ENCODE results near the gene CCR2.

CCR2 gene

GRCh38 chr3:46405301-46406019 lies 51.5 kb downstream of the CCR2 start:
- no peak for DNase-seq

DNA sequence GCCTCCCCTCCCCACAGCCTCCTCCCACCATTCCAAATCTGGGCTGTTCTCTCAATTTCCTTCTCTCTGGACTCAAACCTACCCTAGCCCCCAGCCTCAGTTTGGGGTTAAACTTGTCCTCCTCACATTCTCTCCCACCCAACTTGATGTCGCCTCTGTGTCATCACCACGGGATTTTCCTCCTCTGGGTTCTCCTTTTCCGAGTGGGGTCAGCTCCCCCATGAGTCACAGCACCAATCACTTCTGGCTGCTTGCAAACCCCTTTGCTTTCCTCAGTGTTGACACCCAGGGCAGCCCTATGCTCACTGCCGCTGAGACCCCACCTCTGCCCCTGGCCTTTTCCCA lies 52.5 kb downstream of the CCR2 start:
- DNase-seq: no peak

GRCh38 chr3:46406788-46407611 lies 53.1 kb downstream of the CCR2 start, which contains the start of the genes CCR5AS and CCRL2:
Gene CCR5AS (minus strand): TSS chr3:46407066.
Gene CCRL2 (plus strand): TSS chr3:46407259. CDS start chr3:46408080, 821 bp downstream.
- peak; percentile 22 to 31 for DNase-seq

DNA sequence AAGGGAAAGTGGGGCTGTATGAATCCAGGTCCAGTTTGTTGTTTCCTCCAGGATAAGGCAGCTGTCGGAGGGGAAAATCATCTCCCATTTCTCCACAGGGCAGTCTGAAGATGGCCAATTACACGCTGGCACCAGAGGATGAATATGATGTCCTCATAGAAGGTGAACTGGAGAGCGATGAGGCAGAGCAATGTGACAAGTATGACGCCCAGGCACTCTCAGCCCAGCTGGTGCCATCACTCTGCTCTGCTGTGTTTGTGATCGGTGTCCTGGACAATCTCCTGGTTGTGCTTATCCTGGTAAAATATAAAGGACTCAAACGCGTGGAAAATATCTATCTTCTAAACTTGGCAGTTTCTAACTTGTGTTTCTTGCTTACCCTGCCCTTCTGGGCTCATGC lies 54.1 kb downstream of the CCR2 start:
- no peak for DNase-seq

DNA sequence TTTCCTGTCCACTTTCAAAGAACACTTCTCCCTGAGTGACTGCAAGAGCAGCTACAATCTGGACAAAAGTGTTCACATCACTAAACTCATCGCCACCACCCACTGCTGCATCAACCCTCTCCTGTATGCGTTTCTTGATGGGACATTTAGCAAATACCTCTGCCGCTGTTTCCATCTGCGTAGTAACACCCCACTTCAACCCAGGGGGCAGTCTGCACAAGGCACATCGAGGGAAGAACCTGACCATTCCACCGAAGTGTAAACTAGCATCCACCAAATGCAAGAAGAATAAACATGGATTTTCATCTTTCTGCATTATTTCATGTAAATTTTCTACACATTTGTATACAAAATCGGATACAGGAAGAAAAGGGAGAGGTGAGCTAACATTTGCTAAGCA lies 54.9 kb downstream of the CCR2 start:
- no peak for DNase-seq

- DNase-seq: no peak
Observed at GRCh38 chr3:46409739-46410489, 56.0 kb downstream of the CCR2 start.
